T-helper 9 cell (primary cell): ENCODE results near the gene CCSER1.

Experiments used
- DNase-seq: peaks from one replicate; pipeline ENCODE4 v3.0.0-alpha.2; 2020

The CCSER1 gene

GRCh38 chr4:90198086-90198847 is 71.1 kb downstream of the CCSER1 start:
- DNase-seq, result no peak

- no peak for DNase-seq
These were observed 80.8 kb downstream of the CCSER1 start for GRCh38 chr4:90207887-90208454.

GRCh38 chr4:90209922-90210321 is 82.7 kb downstream of the CCSER1 start:
- DNase-seq, result no peak

- no peak for DNase-seq
These were observed 84.0 kb downstream of the CCSER1 start for GRCh38 chr4:90211174-90211573.

GRCh38 chr4:90215286-90215685 is 88.1 kb downstream of the CCSER1 start:
- no peak for DNase-seq

GRCh38 chr4:90219822-90220221 is 92.6 kb downstream of the CCSER1 start:
- no peak for DNase-seq

GRCh38 chr4:90220459-90220858 is 93.3 kb downstream of the CCSER1 start:
- DNase-seq, result no peak

GRCh38 chr4:90226734-90227133 is 99.5 kb downstream of the CCSER1 start:
- DNase-seq, result no peak

GRCh38 chr4:90227177-90227576 is 100.0 kb downstream of the CCSER1 start:
- DNase-seq, result no peak

GRCh38 chr4:90234916-90235547 is 107.8 kb downstream of the CCSER1 start:
- DNase-seq, result no peak

- no peak for DNase-seq
These were observed 110.7 kb downstream of the CCSER1 start for GRCh38 chr4:90237751-90238530.

- DNase-seq, result no peak
These were observed 113.1 kb downstream of the CCSER1 start for GRCh38 chr4:90240333-90240732.

- DNase-seq, result no peak
These were observed 113.8 kb downstream of the CCSER1 start for GRCh38 chr4:90241008-90241407.

- no peak for DNase-seq
These were observed 118.6 kb downstream of the CCSER1 start for GRCh38 chr4:90245837-90246236.

GRCh38 chr4:90246816-90247215 is 119.6 kb downstream of the CCSER1 start:
- no peak for DNase-seq

- no peak for DNase-seq
These were observed 127.2 kb downstream of the CCSER1 start for GRCh38 chr4:90254357-90254756.

GRCh38 chr4:90274175-90274574 is 147.0 kb downstream of the CCSER1 start:
- DNase-seq, result no peak

GRCh38 chr4:90280954-90281353 is 153.8 kb downstream of the CCSER1 start:
- no peak for DNase-seq

GRCh38 chr4:90281541-90282355 is 154.6 kb downstream of the CCSER1 start:
- no peak for DNase-seq

- DNase-seq, result no peak
These were observed 163.2 kb downstream of the CCSER1 start for GRCh38 chr4:90290345-90290744.

GRCh38 chr4:90292438-90292837 is 165.2 kb downstream of the CCSER1 start:
- DNase-seq, result no peak

GRCh38 chr4:90293320-90293719 is 166.1 kb downstream of the CCSER1 start:
- no peak for DNase-seq

- no peak for DNase-seq
These were observed 172.2 kb downstream of the CCSER1 start for GRCh38 chr4:90299373-90299772.
